SJCRH30 (cell line): ENCODE results near the gene APP. TPM values are rescaled to one million over a fixed set of nuclear protein-coding genes. Genes with fewer than 3 reads are reported as not detected.

Experiments used
- DNase-seq, 2 experiments: peaks; one replicate each; pipeline ENCODE4 v3.0.0-alpha.2; 2015 to 2020
- H3K27ac ChIP-seq: fragments of 250-450 bp; sonication (Bioruptor Pico); 2 replicates; pipeline ENCODE4 v1.5.1; 2020; ENCODE audit warnings: mild to moderate bottlenecking, moderate library complexity
- H3K27me3 ChIP-seq: fragments of 250-450 bp; sonication (Bioruptor Pico); 2 replicates; pipeline ENCODE4 v1.5.1; 2020; ENCODE audit warnings: mild to moderate bottlenecking, moderate library complexity
- H3K36me3 ChIP-seq: fragments of 250-450 bp; sonication (Bioruptor Pico); 2 replicates; pipeline ENCODE4 v1.5.1; 2020; ENCODE audit warnings: mild to moderate bottlenecking, moderate library complexity
- H3K4me1 ChIP-seq: fragments of 250-450 bp; sonication (Bioruptor Pico); 2 replicates; pipeline ENCODE4 v1.5.1; 2020; ENCODE audit warnings: mild to moderate bottlenecking, moderate library complexity
- H3K4me3 ChIP-seq: fragments of 250-450 bp; sonication (Bioruptor Pico); 2 replicates; pipeline ENCODE4 v1.5.1; 2020; ENCODE audit warnings: mild to moderate bottlenecking, moderate library complexity
- H3K9me3 ChIP-seq: fragments of 250-450 bp; sonication (Bioruptor Pico); replicated peaks from 2 replicates; pipeline ENCODE4 v1.5.1; 2020; ENCODE audit warnings: mild to moderate bottlenecking, moderate library complexity
- total RNA-seq: library from RNA; depleted of rRNA; stranded (reverse); fragments of >200 nt; shearing (Covaris generic); gene quantifications from 2 replicates; pipeline ENCODE4 v1.2.3, GENCODE V29; 2014

The APP gene
- total RNA-seq, 1 experiment from 2014 or later: 399 TPM

DNA sequence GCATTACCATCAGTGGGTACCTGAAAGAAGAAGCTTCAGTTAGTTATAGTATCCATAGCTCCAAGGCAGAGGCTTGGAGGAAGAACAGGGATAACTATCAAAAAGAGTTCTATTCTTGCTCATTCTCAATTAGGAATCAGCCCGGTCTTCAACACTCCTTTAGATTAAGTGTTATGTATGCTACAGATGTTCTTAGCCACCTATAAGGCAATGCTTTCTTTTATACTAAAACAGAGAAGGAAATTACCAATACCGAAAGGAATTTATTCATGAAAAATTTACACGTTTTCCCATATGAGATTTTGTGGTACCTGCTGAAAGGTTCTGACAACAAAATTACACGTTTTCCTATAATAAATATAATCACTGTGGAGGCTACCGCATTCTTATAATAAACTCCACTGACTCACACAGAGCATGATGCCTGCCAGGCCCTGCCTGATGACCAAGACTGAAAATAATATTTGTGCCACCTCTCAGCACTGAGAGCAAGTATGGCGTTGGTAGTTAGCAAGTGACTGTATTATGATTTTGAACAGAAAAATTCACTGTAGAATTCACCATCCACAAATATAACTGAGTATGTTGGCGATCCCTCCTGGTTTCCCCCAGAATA lies 58.3 kb downstream of the APP start:
- H3K27ac ChIP-seq: no peak overlapping the region
- peaks cover 22% of the 10 kb centered on the region for H3K4me1 ChIP-seq

DNA sequence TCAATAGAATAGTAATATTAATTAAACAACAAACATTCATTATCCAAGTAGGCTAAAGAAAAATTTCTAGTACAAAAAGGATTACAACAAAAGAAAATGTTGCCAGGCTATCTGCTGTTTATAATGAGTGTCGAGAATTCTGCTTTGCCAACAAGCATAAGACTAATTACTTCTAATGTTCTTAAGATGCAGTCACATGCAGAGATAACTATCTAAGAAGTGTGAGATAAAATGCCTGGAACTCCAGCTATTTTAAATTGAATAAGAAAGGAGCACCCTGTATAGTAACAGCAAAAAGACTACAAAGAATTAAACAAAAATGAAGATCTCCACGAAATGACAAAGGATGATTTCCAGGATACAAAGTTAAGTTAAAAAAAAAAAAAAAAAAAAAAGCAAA lies 59.9 kb downstream of the APP start:
- Histone ChIP-seq H3K36me3 (peaks cover 55% of the 10 kb centered on the region), H3K27me3 (no peaks in the 10 kb centered on the region), H3K4me3 (no peak overlapping the region), H3K27ac (no peak overlapping the region), H3K4me1 (peaks cover 10% of the 10 kb centered on the region), H3K9me3 (no peaks in the 10 kb centered on the region)
- no peak for DNase-seq

More for the DNA sequence above, 58.3 kb downstream of the APP start:
- DNase-seq: no peak
- Histone ChIP-seq H3K4me3 (no peak overlapping the region), H3K36me3 (peaks cover 47% of the 10 kb centered on the region), H3K27me3 (no peaks in the 10 kb centered on the region), H3K9me3 (no peaks in the 10 kb centered on the region)

- no peak overlapping the region for H3K27ac ChIP-seq
- no peak for DNase-seq
- no peaks in the 10 kb centered on the region for H3K9me3 ChIP-seq
- H3K27me3 ChIP-seq: no peaks in the 10 kb centered on the region
- H3K4me3 ChIP-seq: no peak overlapping the region
- H3K36me3 ChIP-seq: peaks cover 72% of the 10 kb centered on the region
- no peaks in the 10 kb centered on the region for H3K4me1 ChIP-seq
Observed at GRCh38 chr21:26107429-26107828, 63.1 kb downstream of the APP start.

DNA sequence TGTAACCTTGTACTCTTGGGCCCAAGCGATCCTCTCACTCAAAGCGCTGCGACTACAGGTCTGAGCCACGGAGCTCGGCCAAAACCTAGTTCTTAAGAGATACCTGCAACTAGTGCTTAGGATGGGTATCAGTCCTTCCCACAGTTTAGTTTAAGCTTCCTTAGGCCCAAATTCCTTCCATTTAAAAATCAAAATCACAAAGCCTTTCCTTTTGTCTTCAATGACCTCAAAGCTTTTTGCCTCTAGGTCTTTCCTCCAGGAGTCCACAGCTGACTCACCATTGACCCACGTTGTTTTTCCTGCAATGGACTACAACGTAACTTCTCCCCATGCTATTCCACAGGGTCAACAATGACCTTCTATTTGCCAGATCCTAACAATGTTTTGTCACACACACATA lies 64.0 kb downstream of the APP start:
- Histone ChIP-seq H3K4me3 (no peak overlapping the region), H3K9me3 (no peaks in the 10 kb centered on the region), H3K36me3 (peaks cover 68% of the 10 kb centered on the region), H3K4me1 (no peaks in the 10 kb centered on the region), H3K27ac (no peak overlapping the region), H3K27me3 (no peaks in the 10 kb centered on the region)
- no peak for DNase-seq

- peaks cover 62% of the 10 kb centered on the region for H3K36me3 ChIP-seq
- H3K9me3 ChIP-seq: no peaks in the 10 kb centered on the region
Observed at GRCh38 chr21:26105819-26106218, 64.8 kb downstream of the APP start.

GRCh38 chr21:26100573-26100972 lies 70.0 kb downstream of the APP start:
- no peak overlapping the region for H3K27ac ChIP-seq
- no peaks in the 10 kb centered on the region for H3K9me3 ChIP-seq
- peak in 1 of 2 experiments; percentile 37 for DNase-seq
- H3K36me3 ChIP-seq: peaks cover 31% of the 10 kb centered on the region
- peaks cover 10% of the 10 kb centered on the region for H3K4me1 ChIP-seq
- H3K4me3 ChIP-seq: no peak overlapping the region
- no peaks in the 10 kb centered on the region for H3K27me3 ChIP-seq

More at GRCh38 chr21:26105819-26106218, 64.8 kb downstream of the APP start:
- DNase-seq: no peak
- Histone ChIP-seq H3K27ac (no peak overlapping the region), H3K4me3 (no peak overlapping the region), H3K27me3 (no peaks in the 10 kb centered on the region), H3K4me1 (peaks cover under 1% of the 10 kb centered on the region)

- Histone ChIP-seq H3K27ac (no peak overlapping the region), H3K9me3 (no peaks in the 10 kb centered on the region), H3K4me3 (no peak overlapping the region), H3K36me3 (peaks cover 30% of the 10 kb centered on the region), H3K27me3 (no peaks in the 10 kb centered on the region), H3K4me1 (peaks cover 10% of the 10 kb centered on the region)
- DNase-seq: no peak
Observed at GRCh38 chr21:26099610-26100219, 70.9 kb downstream of the APP start.

GRCh38 chr21:26098772-26099397 lies 71.7 kb downstream of the APP start:
- H3K36me3 ChIP-seq: peaks cover 22% of the 10 kb centered on the region
- H3K4me1 ChIP-seq: peaks cover 10% of the 10 kb centered on the region
- DNase-seq: no peak
- no peaks in the 10 kb centered on the region for H3K9me3 ChIP-seq
- no peak overlapping the region for H3K4me3 ChIP-seq
- H3K27me3 ChIP-seq: no peaks in the 10 kb centered on the region
- H3K27ac ChIP-seq: no peak overlapping the region

DNA sequence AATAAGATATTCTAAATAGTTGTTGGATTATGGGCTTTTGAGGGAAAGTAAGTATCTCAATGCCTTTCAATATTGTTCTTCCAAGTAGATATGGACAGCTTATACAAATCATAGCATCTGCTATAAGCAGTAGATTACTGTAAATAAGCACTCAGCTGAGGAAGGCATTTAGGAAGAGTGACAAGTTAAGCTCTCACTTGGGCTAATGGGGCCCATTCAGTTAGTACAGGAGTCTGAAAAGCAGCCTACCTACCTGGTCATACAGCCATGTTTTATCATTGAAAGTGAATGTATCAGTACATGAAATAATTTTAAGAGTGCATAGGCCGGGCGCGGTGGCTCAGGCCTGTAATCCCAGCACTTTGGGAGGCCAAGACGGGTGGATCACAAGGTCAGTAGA lies 73.1 kb downstream of the APP start:
- Histone ChIP-seq H3K27ac (no peak overlapping the region), H3K4me3 (no peak overlapping the region), H3K27me3 (no peaks in the 10 kb centered on the region), H3K36me3 (peaks cover 13% of the 10 kb centered on the region; the same call in 1 of the 2 replicates), H3K4me1 (peaks cover 17% of the 10 kb centered on the region), H3K9me3 (no peaks in the 10 kb centered on the region)
- no peak for DNase-seq

GRCh38 chr21:26096494-26097371 lies 73.8 kb downstream of the APP start:
- peaks cover 17% of the 10 kb centered on the region for H3K4me1 ChIP-seq
- H3K36me3 ChIP-seq: peaks cover 13% of the 10 kb centered on the region; the same call in 1 of the 2 replicates
- H3K9me3 ChIP-seq: no peaks in the 10 kb centered on the region
- H3K27ac ChIP-seq: no peak overlapping the region
- no peak for DNase-seq
- H3K4me3 ChIP-seq: no peak overlapping the region
- H3K27me3 ChIP-seq: no peaks in the 10 kb centered on the region

GRCh38 chr21:26095131-26095530 lies 75.4 kb downstream of the APP start:
- no peaks in the 10 kb centered on the region for H3K9me3 ChIP-seq
- H3K27ac ChIP-seq: no peak overlapping the region
- H3K36me3 ChIP-seq: peaks cover 16% of the 10 kb centered on the region
- no peaks in the 10 kb centered on the region for H3K27me3 ChIP-seq
- no peak for DNase-seq
- H3K4me1 ChIP-seq: peaks cover 9% of the 10 kb centered on the region
- no peak overlapping the region for H3K4me3 ChIP-seq

DNA sequence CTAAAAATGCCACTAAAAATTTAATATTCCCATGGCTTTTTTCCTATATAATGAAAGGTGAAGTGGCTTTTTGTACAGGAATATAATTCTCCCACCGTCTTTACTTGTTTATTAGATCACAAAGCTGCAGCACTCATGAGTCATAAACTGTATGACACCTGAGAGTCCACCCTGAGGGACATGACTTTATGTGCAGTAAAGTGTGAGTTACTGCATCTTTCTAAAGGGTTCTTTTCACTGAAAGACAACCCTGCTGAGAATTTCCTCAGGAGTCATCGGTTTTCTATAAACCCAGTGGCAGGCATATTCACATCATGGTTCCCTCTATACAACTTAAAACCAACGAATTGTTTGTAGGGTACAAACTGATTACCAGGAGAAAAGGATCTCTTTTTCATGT lies 77.4 kb downstream of the APP start:
- DNase-seq: no peak
- H3K9me3 ChIP-seq: no peaks in the 10 kb centered on the region
- H3K27me3 ChIP-seq: no peaks in the 10 kb centered on the region
- peaks cover 27% of the 10 kb centered on the region for H3K36me3 ChIP-seq
- H3K4me3 ChIP-seq: no peak overlapping the region
- peaks cover 7% of the 10 kb centered on the region; the same call in 1 of the 2 replicates for H3K4me1 ChIP-seq
- H3K27ac ChIP-seq: no peak overlapping the region

- H3K9me3 ChIP-seq: no peaks in the 10 kb centered on the region
- H3K36me3 ChIP-seq: peaks cover 39% of the 10 kb centered on the region
- H3K4me1 ChIP-seq: peaks cover 7% of the 10 kb centered on the region; the same call in 1 of the 2 replicates
- H3K27me3 ChIP-seq: no peaks in the 10 kb centered on the region
- DNase-seq: no peak
- no peak overlapping the region for H3K27ac ChIP-seq
- no peak overlapping the region for H3K4me3 ChIP-seq
Observed at GRCh38 chr21:26091480-26092018, 79.0 kb downstream of the APP start.

- H3K27ac ChIP-seq: no peak overlapping the region
- no peaks in the 10 kb centered on the region for H3K9me3 ChIP-seq
- peaks cover 7% of the 10 kb centered on the region; the same call in 1 of the 2 replicates for H3K4me1 ChIP-seq
- H3K36me3 ChIP-seq: peaks cover 52% of the 10 kb centered on the region
- DNase-seq: no peak
- no peak overlapping the region for H3K4me3 ChIP-seq
- H3K27me3 ChIP-seq: no peaks in the 10 kb centered on the region
Observed at GRCh38 chr21:26089730-26090129, 80.8 kb downstream of the APP start.
